ELF-1 (cell line): Measurements from ENCODE around the gene ISCU.

Source experiments
- DNase-seq: peaks from one replicate; pipeline ENCODE4 v3.0.0-alpha.2; 2016; ENCODE audit warnings: low read depth, low spot score

ISCU gene

DNA sequence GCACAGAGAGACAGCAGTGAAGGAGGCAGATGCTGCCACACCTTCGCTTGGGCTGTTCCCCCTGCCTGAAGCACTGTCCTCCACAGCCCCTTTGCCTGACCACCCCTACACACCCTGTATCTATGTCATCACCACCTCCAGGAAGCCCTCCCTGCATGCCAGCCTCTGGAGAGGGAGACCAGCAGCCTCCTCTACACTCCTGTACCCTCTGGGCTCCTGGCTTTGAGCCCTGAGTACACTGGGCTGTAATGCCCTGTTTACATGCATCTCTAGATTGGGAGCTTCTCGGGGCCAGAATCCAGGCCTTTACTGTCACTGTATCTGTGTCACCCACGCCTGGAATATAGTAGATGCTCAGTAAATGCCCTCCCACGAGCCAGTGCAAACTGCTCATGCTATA, 41.3 kb downstream of the ISCU start:
- DNase-seq = no peak

DNA sequence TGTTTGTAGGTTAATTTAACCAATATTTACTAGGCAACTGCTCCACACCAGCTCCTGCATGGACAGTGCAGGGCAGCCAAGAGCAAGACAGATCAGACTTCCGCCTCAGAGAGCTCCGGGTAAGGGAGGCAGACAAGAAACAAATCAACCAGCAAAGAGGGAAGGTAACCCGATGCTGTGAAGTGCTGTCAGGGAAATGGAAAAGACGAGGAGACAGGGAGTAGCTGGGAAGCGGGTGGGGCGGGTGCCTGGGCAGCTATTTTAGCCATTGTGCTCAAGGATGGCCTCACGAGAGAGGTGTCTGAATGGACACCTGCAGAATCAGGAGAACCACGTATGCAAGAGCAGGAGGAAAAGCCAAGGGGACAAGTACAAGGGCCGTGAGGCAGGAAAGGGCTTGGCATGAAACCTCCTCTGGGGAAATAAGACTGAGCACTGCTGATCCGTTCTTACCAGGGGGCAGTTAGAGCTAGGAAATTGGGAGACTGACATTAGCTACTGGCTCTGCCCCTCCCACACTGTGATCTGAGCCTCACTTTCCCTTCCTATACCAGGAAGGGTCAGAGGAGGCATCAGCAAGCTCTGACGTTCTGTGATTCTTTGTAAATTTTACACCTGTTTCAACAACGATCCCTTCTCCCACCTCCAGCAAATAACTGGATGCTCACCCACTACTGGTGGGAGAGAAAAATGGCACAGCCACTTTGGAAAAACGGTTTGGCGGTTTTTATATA, 42.0 kb downstream of the ISCU start:
- no peak for DNase-seq

DNA sequence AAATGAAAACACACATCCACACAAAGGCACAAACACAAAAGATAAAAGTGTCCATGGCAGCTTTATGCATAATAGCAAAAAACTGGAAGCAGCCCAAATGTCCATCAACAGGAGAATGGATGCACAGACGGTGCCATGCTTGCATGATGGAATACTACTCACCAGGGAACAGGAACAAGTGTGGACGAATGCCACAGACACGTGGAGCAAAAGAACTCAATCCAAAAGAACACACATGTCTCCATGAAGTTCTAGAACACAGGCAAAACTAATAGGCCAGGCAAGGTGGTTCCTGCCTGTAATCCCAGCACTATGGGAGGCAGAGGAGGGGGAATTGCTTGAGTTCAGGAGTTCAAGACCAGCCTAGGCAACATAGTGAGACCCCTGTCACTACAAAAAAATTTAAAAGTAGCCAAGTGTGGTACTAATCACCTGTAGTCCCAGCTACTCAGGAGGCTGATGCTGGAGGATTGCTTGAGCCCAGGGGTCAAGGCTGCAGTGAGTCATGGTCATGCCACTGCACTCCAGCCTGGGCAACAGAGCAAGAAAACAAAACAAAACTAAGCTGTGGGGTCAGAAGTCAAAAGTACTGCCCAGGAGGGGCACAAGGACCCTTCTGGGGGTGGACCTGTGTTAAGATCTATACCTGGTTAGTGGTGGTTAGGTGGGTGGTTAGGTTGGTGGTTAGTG, 42.7 kb downstream of the ISCU start:
- no peak for DNase-seq

DNA sequence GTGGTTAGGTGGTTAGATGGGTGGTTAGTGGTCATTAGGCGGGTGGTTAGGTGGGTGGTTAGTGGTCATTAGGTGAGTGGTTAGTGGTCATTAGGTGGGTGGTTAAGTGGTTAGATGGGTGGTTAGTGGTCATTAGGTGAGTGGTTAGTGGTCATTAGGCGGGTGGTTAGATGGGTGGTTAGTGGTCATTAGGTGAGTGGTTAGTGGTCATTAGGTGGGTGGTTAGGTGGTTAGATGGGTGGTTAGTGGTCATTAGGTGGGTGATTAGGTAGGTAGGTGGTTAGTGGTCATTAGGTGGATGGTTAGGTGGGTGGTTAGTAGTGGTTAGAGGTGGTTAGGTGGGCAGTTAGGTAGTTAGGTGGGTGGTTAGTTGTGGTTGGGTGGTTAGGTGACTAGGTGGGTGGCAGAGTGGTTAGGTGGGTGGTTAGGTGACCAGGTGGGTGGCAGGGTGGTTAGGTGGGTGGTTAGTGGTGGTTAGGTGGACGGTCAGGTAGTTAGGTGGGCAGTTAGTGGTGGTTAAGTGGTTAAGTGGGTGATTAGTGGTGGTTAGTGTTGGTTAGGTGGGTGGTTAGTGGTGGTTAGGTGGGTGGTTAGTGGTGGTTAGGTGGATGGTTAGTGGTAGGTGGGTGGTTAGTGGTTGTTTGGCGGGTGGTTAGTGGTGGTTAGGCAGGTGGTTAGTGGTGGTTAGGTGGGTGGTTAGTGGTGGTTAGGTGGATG, 43.5 kb downstream of the ISCU start:
- DNase-seq = no peak

DNA sequence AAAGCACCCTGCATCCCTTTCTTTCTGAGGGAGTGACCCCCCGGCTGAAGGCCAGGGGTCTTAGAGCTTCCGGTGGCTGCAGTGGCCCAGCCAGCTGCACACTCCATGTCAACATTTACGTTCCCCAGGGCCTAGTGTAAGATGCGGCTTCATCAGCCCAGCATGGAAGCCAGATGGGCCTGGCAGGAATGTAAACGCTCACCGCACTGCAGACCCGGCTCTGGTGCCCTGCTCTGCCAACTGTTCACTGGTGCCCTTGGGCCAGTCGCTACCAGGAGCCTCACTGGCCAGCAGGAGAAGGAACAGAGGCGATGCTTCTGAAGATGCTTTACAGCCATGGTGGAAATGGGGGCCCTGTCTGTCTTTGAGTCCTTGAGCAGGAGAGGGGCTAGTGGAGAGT, 44.1 kb downstream of the ISCU start:
- DNase-seq = no peak

DNA sequence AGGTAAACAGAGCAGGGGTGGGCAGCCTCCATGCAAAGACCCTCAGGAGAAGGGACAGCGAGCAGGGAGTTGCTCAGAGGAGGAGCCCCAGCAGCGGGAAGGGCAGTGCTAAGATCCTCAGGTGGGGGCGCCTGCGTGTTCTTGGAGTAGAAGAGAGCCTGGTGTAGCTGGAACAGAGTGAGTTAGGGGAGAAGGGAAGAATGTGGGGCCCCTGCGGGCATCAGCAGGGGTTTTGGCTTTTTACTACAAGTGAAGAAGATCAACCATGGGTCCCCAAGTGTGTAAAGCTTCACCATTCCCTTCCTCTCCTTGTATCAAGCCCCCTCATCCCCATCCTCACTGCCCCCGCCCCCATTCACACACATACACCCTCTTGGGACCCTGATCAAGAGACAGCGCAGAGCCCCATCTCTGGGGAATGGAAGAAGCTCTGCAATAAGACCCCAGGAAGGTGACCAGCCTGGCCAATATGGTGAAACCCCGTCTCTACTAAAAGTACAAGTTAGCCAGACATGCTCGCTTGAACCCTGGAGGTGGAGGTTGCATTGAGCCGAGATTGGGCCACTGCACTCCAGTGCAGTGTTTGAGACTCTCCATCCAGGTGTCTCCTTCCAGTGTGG, 45.7 kb downstream of the ISCU start:
- no peak for DNase-seq

DNA sequence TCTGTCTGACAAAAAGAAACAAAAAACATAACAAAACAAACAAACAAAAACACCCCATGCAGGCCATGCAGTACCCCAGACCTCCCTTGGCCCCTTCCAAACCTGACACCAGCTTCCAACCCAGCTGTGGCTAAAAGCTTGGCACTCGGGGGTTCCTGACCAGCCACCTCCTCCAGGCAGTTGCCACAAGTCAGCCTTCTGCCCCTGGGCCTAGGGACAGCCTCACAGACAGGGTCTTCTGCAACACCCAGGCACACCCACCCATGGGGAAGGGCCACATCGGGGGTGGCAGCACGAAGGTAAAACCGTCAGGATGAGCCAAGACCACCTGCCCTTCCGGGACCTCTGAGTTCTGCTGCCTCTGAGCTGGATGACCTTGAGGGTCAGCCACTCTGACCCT, 46.2 kb downstream of the ISCU start:
- DNase-seq = no peak

DNA sequence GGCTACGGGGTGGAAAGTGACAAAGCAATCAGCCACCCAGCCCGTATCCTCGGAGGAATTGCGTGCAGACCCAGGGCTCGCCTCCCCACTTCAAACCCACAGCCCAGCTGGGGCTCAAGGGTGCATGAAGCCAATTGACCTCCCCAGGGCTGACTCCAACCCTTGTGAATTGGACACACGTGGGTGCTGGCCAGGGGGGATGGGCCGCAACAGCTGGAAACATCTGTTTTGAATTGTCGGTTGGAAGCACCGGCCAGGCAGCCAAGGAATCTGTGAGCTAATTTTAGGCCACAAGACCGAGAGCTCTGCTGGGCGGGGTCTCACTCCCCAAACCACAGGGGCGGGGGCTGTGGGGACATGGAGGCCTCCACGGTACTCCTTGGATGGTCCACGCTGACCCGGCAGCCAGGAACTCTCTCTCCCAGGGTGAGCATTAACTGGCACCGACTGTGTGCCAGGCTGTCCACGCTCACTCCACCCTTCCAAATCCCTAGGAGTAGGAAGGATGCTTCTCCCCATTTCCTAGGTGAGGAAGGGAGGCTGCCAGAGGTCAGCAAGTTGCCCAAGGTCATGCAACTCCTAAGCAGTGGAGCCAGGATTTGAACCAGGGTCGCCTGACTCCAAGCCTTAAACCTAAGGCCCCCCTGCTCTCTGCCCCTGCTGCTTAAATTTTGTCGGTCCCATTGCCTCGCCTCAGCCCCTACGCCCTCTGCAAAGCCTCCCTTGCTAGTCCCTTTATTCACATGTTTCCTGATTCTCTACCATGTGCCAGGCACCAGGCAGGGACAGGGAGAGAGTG, 47.3 kb downstream of the ISCU start:
- no peak for DNase-seq

DNA sequence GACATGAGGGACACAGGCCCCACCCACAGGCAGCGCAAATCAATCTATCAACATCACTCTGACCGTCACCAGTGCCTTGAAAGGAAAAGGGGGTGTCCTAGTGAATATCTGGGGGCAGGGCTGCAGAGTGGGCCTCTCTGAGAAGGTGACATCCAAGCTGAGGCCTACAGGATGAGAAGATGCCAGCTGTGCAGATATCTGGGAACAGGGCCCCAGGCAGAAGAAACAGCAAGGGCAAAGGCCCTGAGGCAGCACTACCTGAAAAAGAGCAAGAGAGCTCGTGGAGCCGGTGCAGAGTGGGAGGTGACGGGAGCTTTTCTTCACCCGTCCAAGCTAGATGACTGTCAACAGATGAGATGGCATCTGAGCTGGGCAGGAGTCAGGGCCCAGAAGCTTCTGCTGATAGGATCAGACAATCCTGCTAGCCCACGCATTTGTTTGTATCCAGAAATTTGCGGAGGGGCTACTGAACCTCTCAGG, 48.0 kb downstream of the ISCU start:
- DNase-seq = no peak

DNA sequence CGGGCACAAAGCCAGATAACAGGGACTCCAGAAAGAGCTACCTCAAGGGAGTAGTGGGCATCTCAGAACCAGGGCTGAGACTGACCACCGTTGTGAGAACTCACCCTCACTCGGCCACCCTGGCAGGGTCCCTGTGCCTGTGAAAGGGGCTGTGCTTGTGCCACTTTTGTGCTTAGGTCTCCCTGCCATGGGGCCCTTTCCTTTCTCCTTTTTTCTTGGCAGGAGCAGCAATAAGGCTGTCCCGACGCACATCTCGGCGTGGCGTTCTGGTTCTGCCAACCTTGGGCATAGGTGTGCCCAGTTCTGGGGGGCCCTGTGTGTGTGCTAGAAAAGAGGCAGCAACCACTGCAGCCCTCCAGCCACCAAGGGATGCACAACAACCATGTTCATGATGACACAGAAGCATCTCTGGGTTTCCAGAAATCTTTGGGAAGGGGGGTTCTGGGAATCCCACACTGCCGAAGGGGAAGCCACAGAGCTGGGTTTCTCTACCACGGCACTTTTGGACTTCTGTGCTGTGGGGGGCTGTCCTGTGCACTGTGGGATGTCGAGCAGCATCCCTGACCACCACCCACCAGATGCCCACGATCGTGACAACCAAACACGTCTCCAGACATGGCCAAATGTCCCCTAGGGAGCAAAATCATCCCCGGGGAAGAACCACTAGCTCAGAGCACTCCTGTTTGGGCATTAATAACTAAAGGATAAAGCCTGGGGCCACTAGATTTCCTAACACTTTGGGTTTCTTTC, 48.6 kb downstream of the ISCU start:
- DNase-seq = no peak

DNA sequence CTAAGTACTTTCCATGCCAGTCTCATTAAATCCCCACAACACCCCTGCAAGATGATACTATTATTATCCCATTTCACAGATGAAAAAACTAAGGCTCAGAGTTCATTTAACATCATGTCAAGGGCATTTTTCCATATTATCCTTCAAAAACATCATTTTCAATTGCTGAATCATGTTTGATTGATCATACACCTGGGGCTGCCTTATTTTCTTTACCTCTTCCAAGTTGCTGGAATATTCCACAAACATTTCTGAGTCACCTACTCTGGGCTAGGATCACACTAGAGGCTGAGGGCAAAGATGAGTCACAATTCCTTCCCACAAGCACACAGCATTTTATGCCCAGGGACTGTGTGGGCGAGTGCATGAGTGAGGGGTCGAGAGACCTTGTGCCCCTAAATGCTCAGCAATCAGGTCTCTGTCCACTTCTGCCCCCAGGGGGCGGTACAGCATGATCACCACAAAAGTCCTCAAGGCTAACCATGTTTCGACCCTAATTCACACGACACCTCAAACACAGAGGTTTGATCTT, 49.6 kb downstream of the ISCU start:
- DNase-seq = peak; percentile 77

DNA sequence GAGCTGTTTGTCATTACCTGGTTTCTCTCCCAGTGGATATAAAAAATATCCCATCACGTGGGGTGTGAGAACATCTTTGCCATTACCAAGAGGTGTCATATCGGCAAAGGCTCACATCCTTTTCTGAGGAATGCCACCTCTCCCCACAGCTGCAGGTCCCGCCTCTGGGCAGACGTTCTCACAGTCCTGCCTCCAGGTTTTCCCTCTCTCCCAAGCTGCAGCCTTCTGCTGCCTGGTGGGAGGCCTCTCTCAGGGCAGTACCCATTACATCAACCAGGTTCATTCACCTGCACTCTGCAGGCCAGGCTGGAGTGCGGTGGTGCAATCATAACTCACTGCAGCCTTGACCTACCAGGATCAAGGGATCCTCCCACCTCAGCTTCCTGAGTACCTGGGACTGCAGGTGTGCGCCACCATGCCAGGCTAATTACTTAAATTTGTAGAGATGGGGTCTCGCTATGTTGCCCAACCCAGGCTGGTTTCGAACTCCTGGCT, 50.4 kb downstream of the ISCU start:
- peak; percentile 74 for DNase-seq

DNA sequence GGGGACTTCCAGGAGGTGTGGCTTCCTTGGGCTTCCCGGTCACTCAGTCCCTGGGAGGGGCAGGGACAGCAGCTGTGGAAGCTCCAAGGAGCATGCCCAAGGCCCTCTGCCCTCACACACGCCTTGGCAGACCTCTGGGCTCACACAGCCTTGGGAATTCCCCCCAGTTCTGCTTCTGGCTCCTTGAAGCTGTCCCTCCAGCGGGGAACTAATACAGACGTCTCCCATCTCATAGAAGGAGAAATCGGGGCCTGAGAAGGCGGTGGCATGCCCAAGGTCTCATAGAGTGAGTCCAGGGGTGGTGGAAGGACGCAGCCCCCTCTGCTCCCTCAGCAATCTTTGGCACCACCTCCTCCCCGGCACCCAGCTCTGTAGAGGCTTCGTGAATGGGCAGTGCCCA, 51.2 kb downstream of the ISCU start:
- DNase-seq = no peak

DNA sequence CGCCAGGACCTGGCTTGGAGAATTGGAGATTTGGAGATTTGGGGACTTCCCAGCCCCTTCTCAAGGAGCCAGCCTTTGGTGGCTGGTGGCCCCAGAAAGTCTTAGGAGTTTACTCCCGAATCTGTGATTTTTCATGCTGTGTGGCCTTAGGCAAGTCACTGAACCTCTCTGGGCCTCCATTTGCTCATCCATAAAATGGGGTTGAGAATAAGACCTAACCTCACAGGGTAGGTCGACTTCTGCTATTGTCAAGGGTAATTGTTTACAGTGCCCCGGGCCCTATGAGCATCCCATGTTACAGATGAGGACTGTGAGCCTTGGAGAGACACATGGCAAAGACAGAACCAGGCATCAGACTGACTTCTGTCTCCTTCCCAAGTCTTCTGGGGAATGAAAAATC, 51.6 kb downstream of the ISCU start:
- no peak for DNase-seq

DNA sequence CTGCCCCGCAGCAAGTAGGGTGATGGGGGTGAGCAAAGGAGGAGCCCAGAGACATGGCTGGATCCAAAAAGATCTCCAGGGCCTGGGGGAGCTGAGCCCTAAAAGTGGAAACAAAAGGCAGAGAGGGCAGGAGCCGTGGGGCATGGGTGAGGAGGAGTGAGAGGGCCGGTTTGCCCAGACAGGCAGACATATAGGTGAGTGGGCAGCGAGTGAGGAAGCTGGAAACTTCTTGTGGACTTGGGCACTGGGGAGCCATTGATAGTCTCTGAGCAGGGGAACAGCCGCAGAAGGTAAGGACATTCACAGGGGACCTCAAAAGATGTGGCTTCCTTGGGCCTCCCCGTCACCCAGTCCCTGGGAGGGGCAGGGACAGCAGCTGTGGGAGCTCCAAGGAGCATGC, 52.2 kb downstream of the ISCU start:
- DNase-seq = no peak

DNA sequence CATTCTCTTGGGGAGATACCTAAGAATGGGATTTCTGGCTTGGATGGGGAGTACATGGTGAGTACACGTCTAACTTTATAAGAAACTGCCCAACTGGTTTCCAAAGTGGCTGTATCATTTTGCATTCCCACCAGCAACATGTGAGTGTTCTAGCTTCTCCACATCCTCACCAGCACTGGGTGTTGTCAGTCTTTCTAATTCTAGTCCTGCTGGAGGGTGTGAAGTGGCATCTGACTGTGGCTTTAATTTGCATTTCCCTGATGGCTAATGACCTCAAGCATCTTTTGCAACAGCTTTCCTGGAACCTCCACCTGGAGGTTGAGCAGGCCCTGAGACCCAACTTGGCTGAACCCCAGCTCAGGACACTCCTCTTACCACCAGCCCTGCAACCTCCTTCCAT, 53.5 kb downstream of the ISCU start:
- DNase-seq = no peak

DNA sequence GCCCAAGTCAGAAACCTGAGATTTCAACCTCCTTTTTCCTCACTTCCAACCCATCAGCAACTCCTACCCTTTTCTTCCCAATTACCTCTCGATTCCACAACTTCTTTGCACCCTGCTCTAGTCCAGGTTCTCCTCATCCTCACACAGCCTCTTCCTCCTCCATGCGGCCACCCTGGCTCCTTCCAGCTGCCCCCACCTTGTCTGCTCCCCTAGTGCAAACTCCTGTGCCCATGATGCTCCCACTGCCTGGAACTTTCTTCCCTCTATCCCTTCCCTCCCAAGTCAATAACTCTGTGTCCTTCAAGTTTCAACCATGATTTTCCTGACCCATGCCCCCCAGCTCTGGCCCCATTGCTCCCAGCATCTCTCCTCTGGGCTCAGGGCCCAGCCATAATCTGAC, 54.0 kb downstream of the ISCU start:
- DNase-seq = no peak

DNA sequence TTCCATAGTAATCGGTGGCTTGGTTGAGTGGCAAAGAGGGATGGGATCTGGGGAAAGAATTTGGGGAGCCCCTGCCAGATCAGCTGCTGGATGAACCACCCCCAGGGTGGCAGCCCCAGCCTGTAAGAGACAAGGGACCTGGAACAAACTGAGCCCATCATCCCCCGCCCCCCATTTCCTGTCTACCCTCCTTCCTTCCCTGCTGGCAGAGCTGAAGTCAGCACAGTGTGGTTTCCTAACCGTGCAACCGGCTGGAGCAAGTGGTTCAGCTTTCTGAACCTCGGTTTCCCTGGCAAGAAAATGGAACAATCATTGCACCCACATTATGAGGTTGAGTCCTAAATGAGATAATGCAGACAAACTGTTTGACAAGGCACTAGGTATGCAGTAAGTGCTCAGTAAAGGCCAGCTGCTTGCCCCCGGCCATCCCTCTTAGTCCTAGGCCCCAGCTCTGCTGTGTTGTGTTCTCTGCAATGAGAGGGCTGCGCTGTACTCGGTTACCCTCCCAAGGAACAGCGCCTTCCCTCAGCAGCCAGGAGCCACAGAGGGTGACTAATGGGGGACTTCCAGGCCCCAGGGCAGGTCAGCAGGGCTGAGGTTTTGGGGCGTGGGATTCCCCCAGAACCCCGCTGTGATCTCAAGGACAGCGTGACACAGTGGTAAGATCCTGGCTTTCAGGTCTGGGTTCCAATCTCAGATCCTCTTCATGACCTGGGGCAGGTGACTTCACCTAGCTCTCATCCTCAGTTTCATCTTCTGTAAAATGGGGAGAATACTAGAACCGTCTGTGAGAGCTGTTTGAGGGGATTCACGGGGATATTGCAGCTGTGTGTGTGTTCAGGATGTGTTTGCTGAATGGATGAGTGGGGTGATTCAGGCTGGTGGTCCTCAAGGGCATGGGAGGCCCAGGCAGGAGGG, 54.8 kb downstream of the ISCU start:
- DNase-seq = no peak
